NCI-H2227 (cell line): ENCODE measurements around the gene HSF4.

Experiments
- DNase-seq: peaks from one replicate; lab custom pipeline; 2025; ENCODE audit not compliant: unreplicated experiment; lab: John Stamatoyannopoulos, UW

HSF4 gene

GRCh38 chr16:67150047-67150832 lies 14.3 kb upstream of the HSF4 start:
- peak; percentile 80 for DNase-seq

- DNase-seq: peak; percentile 84
These were observed 13.6 kb upstream of the HSF4 start, which contains the start of gene B3GNT9 for GRCh38 chr16:67150833-67151396. TSS of gene B3GNT9 (minus strand) at chr16:67150998. CDS start at chr16:67150485, 513 bp downstream.

GRCh38 chr16:67151431-67152097 lies 13.0 kb upstream of the HSF4 start:
- peak; percentile 5 for DNase-seq

- peak; percentile 14 for DNase-seq
These were observed 9.8 kb upstream of the HSF4 start for GRCh38 chr16:67154578-67155294.

GRCh38 chr16:67155295-67156142 lies 9.0 kb upstream of the HSF4 start:
- peak; percentile 86 for DNase-seq

GRCh38 chr16:67156143-67156844 lies 8.3 kb upstream of the HSF4 start:
- DNase-seq: no peak

- no peak for DNase-seq
These were observed 7.3 kb upstream of the HSF4 start for GRCh38 chr16:67157106-67157748.

GRCh38 chr16:67157892-67158635 lies 6.5 kb upstream of the HSF4 start:
- no peak for DNase-seq

GRCh38 chr16:67158637-67159600 lies 5.6 kb upstream of the HSF4 start:
- DNase-seq: peak; percentile 61

GRCh38 chr16:67161595-67162058 lies 2.9 kb upstream of the HSF4 start:
- DNase-seq: no peak

GRCh38 chr16:67162506-67163163 lies 1.9 kb upstream of the HSF4 start:
- no peak for DNase-seq

- DNase-seq: peak; percentile 46
These were observed 1.2 kb upstream of the HSF4 start for GRCh38 chr16:67163164-67163998.

- no peak for DNase-seq
These were observed 466 bp upstream of the HSF4 start for GRCh38 chr16:67163999-67164558.

GRCh38 chr16:67165121-67166078 lies 855 bp downstream of the HSF4 start:
- no peak for DNase-seq
